B cell (primary cell): ENCODE results near the gene ETFB. TPM values are rescaled to one million over a fixed set of nuclear protein-coding genes. Genes with fewer than 3 reads are reported as not detected.

Experiments
- ATAC-seq: fragments of 200-7000 bp; cut with Tn5 transposase; one replicate; pipeline ENCODE4 v1.10.0; 2021; ENCODE audit warnings: low read depth, mild to moderate bottlenecking, moderate number of reproducible peaks, moderate library complexity
- CTCF ChIA-PET: fragments of 350-600 bp; sonication (Branson Sonifier 250); formaldehyde crosslinking; loops from one replicate; lab custom pipeline; 2021; ENCODE audit warnings: antibody characterized with exemption, inconsistent platforms; lab: Charles Lee
- POLR2A ChIA-PET: fragments of 350-600 bp; sonication (Branson Sonifier 250); formaldehyde crosslinking; loops from one replicate; lab custom pipeline; 2021; ENCODE audit warnings: antibody characterized with exemption; lab: Charles Lee
- DNase-seq: peaks from one replicate; pipeline ENCODE4 v3.0.0; 2013
- H2AFZ ChIP-seq: 2 replicates; pipeline ENCODE4 v1.6.1; 2012; ENCODE audit warnings: mild to moderate bottlenecking, low read depth, low read length; ENCODE audit not compliant: insufficient read depth, poor library complexity, severe bottlenecking
- H3K27ac ChIP-seq, 2 donors: 1 replicate in 1 of 2; 2 replicates in 1 of 2; pipeline ENCODE4 v1.5.1; 2012 to 2013; ENCODE audit warnings: low read length in 2 of 2, mild to moderate bottlenecking in 2 of 2, moderate library complexity in 1 of 2
- H3K27me3 ChIP-seq, 4 experiments: fragments of 200-600 bp in 1 of 4; sonication (generic) in 1 of 4; replicated peaks in 1 of 4; 1 replicate in 2 of 4; 2 replicates in 2 of 4; pipeline versions ENCODE4 v1.6.1 to v1.7.0; 2013 to 2016; ENCODE audit warnings: low read length in 3 of 4, mild to moderate bottlenecking in 2 of 4, mixed read lengths in 1 of 4, moderate library complexity in 1 of 4; ENCODE audit not compliant: insufficient read depth in 4 of 4, control insufficient read depth in 3 of 4; ENCODE audit errors: control extremely low read depth in 1 of 4
- H3K36me3 ChIP-seq, 2 experiments: replicated peaks in 1 of 2; 1 replicate in 1 of 2; 2 replicates in 1 of 2; pipeline versions ENCODE4 v1.6.1 to v1.7.1; 2013; ENCODE audit warnings: low read length in 1 of 2; ENCODE audit not compliant: insufficient read depth in 2 of 2, control insufficient read depth in 1 of 2; ENCODE audit errors: control extremely low read depth in 1 of 2, extremely low read depth in 1 of 2
- H3K4me1 ChIP-seq, 2 donors: fragments of 200-600 bp in 1 of 2; sonication (generic) in 1 of 2; 1 replicate in 1 of 2; 2 replicates in 1 of 2; pipeline versions ENCODE4 v1.5.1 to v1.6.1; 2013 to 2017; ENCODE audit warnings: low read length in 2 of 2; ENCODE audit not compliant: control insufficient read depth in 2 of 2, insufficient read depth in 2 of 2
- H3K4me2 ChIP-seq: replicated peaks from 2 replicates; pipeline ENCODE3; 2012; ENCODE audit warnings: mild to moderate bottlenecking, low read depth, low read length; ENCODE audit not compliant: poor library complexity, severe bottlenecking
- H3K4me3 ChIP-seq, 5 experiments: fragments of 200-600 bp in 1 of 5; sonication (generic) in 1 of 5; 1 replicate in 3 of 5; 2 replicates in 2 of 5; pipeline versions ENCODE4 v1.5.1 to v1.7.0; 2011 to 2016; ENCODE audit warnings: low read length in 4 of 5, mild to moderate bottlenecking in 4 of 5, low read depth in 2 of 5, control low read depth in 1 of 5, moderate library complexity in 1 of 5; ENCODE audit not compliant: insufficient read depth in 1 of 5; ENCODE audit errors: control extremely low read depth in 1 of 5, extremely low read depth in 1 of 5
- H3K79me2 ChIP-seq: fragments of 200-600 bp; sonication (generic); one replicate; pipeline ENCODE4 v1.6.0; 2016; ENCODE audit warnings: low read length; ENCODE audit not compliant: control insufficient read depth, insufficient read depth
- H3K9ac ChIP-seq: fragments of 200-600 bp; sonication (generic); 2 replicates; pipeline ENCODE4 v1.6.1; 2017; ENCODE audit warnings: mild to moderate bottlenecking, low read length, moderate library complexity
- H3K9me3 ChIP-seq, 3 donors: one replicate each; pipeline versions ENCODE4 v1.6.1 to v1.7.1; 2013; ENCODE audit warnings: low read length in 2 of 3; ENCODE audit not compliant: control insufficient read depth in 2 of 3, insufficient read depth in 1 of 3; ENCODE audit errors: control extremely low read depth in 1 of 3
- H4K20me1 ChIP-seq: 2 replicates; pipeline ENCODE4 v1.6.0; 2012; ENCODE audit warnings: mild to moderate bottlenecking, low read length; ENCODE audit not compliant: insufficient read depth, control insufficient read depth, poor library complexity, severe bottlenecking
- H3K27ac Mint-ChIP-seq: one replicate; pipeline ENCODE4 v1.8.0; 2021; ENCODE audit warnings: mixed read lengths
- H3K27me3 Mint-ChIP-seq: one replicate; pipeline ENCODE4 v1.8.0; 2021; ENCODE audit warnings: mixed read lengths
- H3K4me1 Mint-ChIP-seq: one replicate; pipeline ENCODE4 v1.8.0; 2021; ENCODE audit warnings: mixed read lengths
- H3K4me3 Mint-ChIP-seq: one replicate; pipeline ENCODE4 v1.8.0; 2021; ENCODE audit warnings: mixed read lengths
- H3K9me3 Mint-ChIP-seq: one replicate; pipeline ENCODE4 v1.8.0; 2022; ENCODE audit warnings: mixed read lengths; ENCODE audit not compliant: insufficient read depth
- CTCF ChIP-seq: fragments of 200-600 bp; IDR thresholded peaks from one replicate; pipeline ENCODE4 v1.8.0; 2022; ENCODE audit warnings: antibody characterized with exemption, mild to moderate bottlenecking
- EZH2 ChIP-seq: IDR thresholded peaks from 2 replicates; pipeline ENCODE4 v1.6.1; 2012; ENCODE audit warnings: borderline replicate concordance, low read depth, mild to moderate bottlenecking, moderate library complexity, low read length; ENCODE audit not compliant: insufficient read depth, poor library complexity, severe bottlenecking
- WGBS: methylation state at CpG from one replicate; pipeline ENCODE4 v1.1.5; 2013; ENCODE audit warnings: missing lambda C conversion rate; ENCODE audit not compliant: insufficient coverage; 5-methylcytosine and 5-hydroxymethylcytosine counted together
- intact Hi-C: fragments of 100-400 bp; cut with micrococcal nuclease; formaldehyde crosslinking; loops from one replicate; pipeline ENCODE4 v1.10.0; 2022
- polyA plus RNA-seq: library from polyadenylated mRNA; depleted of rRNA; stranded (reverse); fragments of >200 nt; gene quantifications from 2 replicates; pipeline ENCODE4 v1.2.3, GENCODE V29; 2012
- total RNA-seq, 2 donors: library from RNA; stranded (reverse); fragments of 120-200 nt in 1 of 2; gene quantifications; 1 replicate in 1 of 2; 2 replicates in 1 of 2; pipeline versions ENCODE4 v1.2.3 to v1.2.4, GENCODE V29; 2013 to 2022

The ETFB gene
- total and polyA plus RNA-seq, 2 donors (not counting 1 experiment from before 2014, with no cell fraction given) = 33.3 to 76.5 TPM

- Histone ChIP-seq H3K27ac (no peak overlapping the region), H2AFZ (no peak overlapping the region), H3K4me1 (no peaks in the 10 kb centered on the region), H3K79me2 (no peaks in the 10 kb centered on the region), H3K9ac (no peak overlapping the region), H3K4me3 (no peak overlapping the region), H3K9me3 (peaks cover 0 to 16% (median 0%) of the 10 kb centered on the region in 3 donors), H3K36me3 (no peaks in the 10 kb centered on the region), H4K20me1 (no peaks in the 10 kb centered on the region), H3K4me2 (no peak overlapping the region), H3K27me3 (peaks cover 0 to 6% (median 0%) of the 10 kb centered on the region in 4 experiments)
- Mint-ChIP-seq H3K27ac (no peak overlapping the region), H3K4me1 (peaks cover under 1% of the 10 kb centered on the region), H3K27me3 (peaks cover 50% of the 10 kb centered on the region), H3K9me3 (no peaks in the 10 kb centered on the region), H3K4me3 (no peak overlapping the region)
- 84% methylated on average over 22 of the region's 23 CpGs for WGBS
- POLR2A ChIA-PET = no interaction called here
- CTCF ChIA-PET = no interaction called here
- DNase-seq (no peak), ATAC-seq (no peak)
- TF ChIP-seq EZH2 (no peak), CTCF (no peak)
- intact Hi-C loops = no loop called here
These were observed 47.2 kb downstream of the ETFB start for GRCh38 chr19:51318687-51319648.

- TF ChIP-seq EZH2 (no peak), CTCF (no peak)
- intact Hi-C loops = no loop called here
- H3K4me3 ChIP-seq = no peak overlapping the region
- no peak overlapping the region for H3K9ac ChIP-seq
- no peak overlapping the region for H2AFZ ChIP-seq
- H3K27ac ChIP-seq = no peak overlapping the region
- no peaks in the 10 kb centered on the region for H3K36me3 ChIP-seq
- ChIA-PET POLR2A (no interaction called here), CTCF (no interaction called here)
- H3K9me3 Mint-ChIP-seq = no peaks in the 10 kb centered on the region
- H3K4me2 ChIP-seq = no peak overlapping the region
- DNase-seq (no peak), ATAC-seq (no peak)
- peaks cover 0 to 16% (median 0%) of the 10 kb centered on the region in 3 donors for H3K9me3 ChIP-seq
- H3K4me1 Mint-ChIP-seq = peaks cover 2% of the 10 kb centered on the region
- H3K27me3 Mint-ChIP-seq = peaks cover 46% of the 10 kb centered on the region
- no peak overlapping the region for H3K4me3 Mint-ChIP-seq
- no peaks in the 10 kb centered on the region for H4K20me1 ChIP-seq
- no peaks in the 10 kb centered on the region for H3K4me1 ChIP-seq
- WGBS = no CpG with 5 or more reads among the region's 1 CpG
- H3K27ac Mint-ChIP-seq = no peak overlapping the region
- peaks cover 0 to 3% (median 0%) of the 10 kb centered on the region in 4 experiments for H3K27me3 ChIP-seq
- no peaks in the 10 kb centered on the region for H3K79me2 ChIP-seq
These were observed 48.2 kb downstream of the ETFB start for GRCh38 chr19:51317968-51318367.
